NCI-H460 (cell line): Measurements from ENCODE around the gene UBE3A. TPM values are rescaled to one million over a fixed set of nuclear protein-coding genes. Genes with fewer than 3 reads are reported as not detected.

Experiments used
- DNase-seq: peaks from one replicate; pipeline ENCODE4 v3.0.0-alpha.2; 2016; ENCODE audit warnings: low read depth; ENCODE audit errors: extremely low read depth
- total RNA-seq: library from RNA; depleted of rRNA; stranded (reverse); fragments of >200 nt; shearing (Covaris generic); gene quantifications from 2 replicates; pipeline ENCODE4 v1.2.3, GENCODE V29; 2014

The UBE3A gene
- total RNA-seq, 1 experiment from 2014 or later, result 82.6 TPM

DNA sequence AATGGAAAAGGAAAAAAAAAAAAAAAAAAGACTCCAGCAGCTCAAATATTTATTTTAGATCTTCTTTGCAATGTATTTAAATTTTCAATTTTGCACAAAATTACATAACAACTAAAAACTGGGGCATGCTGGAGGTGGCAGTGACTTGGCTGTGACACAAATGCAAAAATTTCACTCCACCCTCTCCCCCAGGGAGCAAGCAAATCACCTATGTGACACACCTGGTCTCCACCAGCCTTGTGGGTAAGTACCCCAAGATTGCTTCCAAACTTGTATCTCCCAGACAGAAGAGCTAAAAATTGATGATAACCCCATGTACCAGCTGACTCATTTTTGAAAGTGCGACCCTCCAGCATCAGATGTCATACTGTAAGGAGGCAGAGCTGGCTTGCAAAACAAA is 32.0 kb downstream of the UBE3A start:
- no peak for DNase-seq

DNA sequence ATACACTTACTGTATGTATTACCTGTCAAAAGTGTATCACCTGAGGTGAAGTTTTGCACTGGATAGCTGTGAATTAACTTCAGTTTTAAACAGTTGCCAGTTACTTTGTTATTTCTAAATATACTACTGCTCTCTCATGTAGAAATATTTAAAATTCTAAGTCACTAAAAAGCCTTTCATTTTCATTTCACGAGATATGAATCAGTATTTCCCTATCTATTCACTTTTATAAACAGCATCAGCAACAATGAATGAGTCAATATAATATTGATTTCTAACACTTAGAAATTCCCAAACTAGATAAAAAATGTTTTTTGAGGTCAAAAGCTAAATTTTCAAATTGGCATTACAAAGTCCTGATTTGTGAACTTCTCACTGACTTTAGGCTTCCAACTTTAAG is 32.6 kb downstream of the UBE3A start:
- DNase-seq, result no peak

DNA sequence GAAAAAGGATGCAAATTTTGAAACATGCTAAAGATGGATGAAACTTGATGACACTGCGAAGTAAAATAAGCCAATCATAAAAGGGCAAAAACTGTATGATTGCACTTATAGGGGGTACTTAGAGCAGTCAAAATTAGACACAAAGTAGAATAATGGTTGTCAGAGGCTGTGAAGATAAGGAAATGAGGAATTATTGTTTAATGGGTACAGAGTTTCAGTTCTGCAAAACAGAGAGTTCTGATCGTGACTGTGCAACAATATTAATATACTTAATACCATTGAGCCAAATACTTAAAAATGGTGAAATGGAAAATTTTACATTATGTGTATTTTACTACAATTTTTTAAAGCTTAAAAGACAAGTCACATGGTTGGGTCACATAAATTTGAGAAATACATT is 35.1 kb downstream of the UBE3A start:
- no peak for DNase-seq

DNA sequence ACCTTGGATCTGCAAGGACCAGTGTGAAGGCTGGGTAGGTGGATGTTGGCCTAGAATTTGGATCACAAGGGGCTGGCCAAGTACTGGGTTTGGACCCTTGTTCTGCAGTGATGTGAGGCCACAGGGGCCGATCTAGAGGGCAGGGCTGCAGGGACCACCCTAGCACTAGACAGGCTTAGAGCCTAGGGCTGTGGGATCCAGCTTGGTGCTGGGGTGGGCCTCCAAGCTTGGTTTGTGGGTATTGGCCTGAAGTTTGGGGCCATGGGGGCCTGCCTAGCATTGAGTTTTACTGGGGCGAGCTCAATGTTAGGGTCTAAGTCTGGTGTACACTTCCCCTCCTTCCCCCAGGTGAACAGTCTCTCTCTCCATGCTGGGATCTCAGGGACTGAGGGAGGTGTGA is 36.5 kb downstream of the UBE3A start:
- DNase-seq, result no peak

DNA sequence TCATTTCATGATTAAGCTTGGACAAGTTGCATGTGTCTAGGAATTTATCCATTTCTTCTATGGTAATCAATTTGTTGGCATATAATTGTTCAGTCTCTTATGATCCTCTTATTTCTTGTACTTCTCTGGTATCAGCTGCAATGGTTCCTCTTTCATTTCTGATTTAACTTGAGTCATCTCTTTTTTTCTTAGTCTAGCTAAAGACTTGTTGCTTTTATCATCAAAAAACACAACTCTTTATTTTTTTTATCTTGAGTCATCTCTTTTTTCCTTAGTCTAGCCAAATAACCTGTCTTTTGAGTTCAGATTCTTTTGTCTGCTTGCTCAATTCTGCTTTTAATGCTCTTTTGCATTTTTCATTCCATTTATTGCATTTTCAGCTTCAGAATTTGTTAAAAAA is 37.3 kb downstream of the UBE3A start:
- DNase-seq, result no peak

DNA sequence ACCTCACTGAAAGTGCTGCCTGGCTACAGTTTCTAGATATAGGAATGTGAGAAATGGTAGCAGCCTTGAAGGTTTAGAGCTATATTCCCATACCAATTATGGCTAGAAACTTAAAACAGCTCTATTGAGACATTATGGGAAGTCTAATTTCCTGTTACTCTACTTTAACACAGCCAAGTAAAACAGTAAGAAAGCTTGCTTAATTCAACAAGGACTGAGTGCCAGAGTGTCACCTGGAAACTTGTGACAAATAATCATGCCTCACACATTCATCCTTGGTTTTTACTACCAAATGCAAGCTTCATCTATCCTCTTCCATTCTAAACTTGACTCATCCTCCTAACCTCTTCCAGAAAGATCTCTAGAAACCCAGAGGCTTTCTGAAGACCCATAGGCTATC is 41.7 kb downstream of the UBE3A start:
- no peak for DNase-seq

DNA sequence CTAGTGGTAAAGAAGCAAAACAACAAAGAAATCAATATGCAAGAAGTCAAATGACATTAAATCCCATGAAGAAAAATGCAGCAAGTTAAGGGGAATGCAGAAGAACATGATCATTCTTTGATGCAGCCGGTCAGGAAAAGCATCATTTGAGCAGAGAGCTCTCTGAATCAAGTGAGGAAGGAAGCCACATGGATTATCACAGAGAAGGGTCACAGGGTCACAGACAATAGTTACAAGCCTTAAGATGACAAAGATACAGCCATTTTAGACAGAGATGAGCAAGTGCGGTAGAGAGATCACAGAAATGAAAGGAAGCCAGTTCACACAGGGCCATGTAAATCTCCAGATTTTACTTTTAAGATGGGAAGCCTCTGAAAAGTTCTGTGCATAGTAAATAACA is 43.9 kb downstream of the UBE3A start:
- no peak for DNase-seq

DNA sequence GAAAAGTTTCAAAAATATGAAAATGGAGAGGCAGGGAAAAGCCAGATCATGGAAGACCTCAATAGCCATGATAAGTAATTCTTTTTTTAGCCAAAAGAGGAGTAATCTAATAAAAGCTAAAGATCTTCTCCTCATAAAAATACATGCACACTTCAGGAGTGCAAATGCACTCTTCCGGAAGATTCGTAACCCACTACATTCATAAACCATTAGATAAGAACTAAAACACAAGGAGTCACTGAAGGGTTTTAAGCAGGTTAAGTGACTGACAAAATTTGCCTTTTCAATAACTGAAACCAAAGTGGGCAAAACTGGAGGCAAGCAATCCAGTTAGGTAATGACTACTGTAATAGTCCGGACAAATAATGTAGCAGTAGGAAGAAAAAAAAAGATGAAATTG is 46.0 kb downstream of the UBE3A start:
- no peak for DNase-seq

DNA sequence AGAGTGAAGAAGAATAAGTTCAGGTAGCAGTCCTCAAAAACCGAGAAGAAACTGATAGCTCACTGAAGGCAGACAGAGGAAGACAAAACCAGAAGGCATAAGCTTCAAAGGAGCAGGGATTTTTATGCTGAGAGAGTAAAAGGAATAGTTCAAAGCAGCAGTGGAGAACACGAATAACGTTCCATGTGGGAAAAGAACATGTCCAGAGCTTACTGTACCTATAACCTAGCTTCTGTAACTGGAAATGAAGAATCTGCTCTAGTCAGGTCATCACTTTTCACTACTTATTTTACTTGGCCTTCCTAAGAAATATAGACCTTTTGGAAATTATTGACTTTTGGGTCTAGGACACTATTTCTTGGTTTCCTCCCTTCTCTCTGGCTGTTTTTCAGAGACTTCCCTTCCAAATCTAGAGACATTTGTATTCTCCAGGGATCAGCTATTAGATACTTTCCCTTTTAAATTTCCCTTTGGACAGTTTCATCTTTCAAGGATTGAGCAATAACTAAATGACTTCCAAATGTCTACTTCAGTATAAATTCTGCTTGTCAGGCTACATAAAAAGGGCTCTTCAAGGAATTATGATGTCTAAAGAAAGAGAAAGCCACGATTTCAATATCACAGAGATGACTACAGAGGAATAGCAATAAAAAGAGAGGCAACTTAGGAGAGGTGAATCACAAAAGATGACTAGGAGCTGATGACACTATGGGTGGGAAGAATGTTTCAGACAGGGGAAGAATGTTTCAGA is 46.7 kb downstream of the UBE3A start:
- DNase-seq, result no peak

DNA sequence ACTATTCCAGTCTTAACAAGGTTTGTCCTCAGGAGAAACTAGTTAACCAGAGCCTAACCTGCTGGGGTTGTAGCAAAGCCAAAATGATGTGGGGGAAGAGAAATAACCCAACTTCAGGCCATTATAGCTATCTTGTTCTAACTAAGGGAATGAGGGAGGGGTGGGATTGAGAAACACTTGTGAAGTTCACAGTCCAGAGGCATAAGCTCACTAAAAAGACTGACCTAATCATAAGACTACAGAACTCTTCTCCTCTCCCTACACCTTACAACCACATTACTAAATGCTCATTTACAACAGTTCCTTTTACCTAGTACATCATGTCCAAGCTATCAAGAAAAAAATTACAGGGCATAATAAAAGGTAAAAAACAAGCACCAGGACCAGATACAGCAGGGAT is 52.8 kb downstream of the UBE3A start:
- DNase-seq, result no peak

DNA sequence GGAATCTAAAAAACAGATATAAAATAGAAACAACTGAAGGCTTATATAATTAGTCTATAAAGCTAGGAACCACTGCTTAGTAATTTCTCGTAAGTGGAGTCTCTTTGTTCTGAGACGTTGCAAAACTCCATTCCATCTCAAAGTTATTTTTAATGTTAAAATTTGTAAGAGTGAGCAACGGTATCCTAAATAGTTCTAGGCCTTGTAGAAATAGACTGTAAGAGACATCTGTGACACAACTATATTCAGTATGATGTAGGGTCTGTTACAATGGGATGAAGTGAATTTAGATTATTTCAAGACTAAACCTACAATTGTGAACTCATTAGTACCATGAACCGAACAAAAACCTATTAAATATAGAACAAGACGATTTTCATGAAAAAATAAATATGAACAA is 57.2 kb downstream of the UBE3A start:
- DNase-seq, result no peak

DNA sequence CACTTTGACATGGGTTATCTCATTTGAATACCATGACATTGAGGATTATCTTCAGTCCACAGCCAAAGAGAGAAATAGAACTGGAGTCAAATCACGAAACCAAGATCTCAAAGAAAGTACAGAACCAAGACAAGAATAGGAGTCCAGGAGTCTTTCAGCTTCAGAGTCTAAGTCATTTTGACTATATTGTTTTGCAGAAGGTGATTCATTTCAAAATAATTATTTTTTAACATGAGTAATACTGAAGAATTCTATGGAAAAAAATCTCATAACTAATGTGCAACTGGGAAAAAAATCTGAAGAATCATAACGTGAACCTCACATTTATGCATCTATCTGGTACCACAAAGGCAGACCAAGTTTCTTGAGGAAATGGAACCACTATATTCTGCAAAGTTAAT is 60.3 kb downstream of the UBE3A start:
- DNase-seq, result no peak

DNA sequence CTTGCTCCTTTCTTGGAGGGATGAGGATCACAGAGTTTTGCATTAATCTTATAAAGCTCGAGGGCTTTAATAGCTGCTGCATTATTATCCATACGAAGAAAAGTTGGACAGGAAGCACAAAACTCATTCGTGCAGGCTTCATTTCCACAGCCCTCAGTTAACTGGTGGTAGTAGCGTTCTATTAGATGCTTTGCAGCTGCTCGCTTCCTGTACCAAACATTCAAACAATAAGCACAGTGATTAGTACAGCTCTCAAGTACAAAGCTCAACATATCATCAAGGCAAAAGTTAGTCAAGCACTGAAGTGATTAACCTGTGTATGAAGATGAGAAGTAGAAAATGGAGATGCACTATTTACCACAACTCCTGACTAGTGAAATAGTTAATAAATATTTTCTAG is 63.3 kb downstream of the UBE3A start:
- no peak for DNase-seq

DNA sequence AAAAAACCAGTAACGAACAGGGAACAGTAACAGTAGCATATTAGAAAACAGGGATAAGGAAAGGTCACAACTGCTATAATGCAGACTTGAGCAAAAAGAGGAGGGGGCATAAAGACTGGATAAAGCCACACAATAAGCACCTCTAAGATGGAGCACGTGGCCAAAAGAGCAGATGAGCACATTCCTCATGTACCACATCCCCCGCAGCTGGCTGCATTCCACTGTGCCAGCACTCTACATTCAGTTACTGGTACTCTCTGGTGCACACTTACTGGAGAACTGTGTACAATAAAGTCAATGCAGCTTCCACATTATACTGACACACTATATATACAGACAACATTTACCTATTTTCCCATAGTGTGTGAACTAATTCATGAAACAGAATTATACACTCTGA is 64.7 kb downstream of the UBE3A start:
- DNase-seq, result no peak

DNA sequence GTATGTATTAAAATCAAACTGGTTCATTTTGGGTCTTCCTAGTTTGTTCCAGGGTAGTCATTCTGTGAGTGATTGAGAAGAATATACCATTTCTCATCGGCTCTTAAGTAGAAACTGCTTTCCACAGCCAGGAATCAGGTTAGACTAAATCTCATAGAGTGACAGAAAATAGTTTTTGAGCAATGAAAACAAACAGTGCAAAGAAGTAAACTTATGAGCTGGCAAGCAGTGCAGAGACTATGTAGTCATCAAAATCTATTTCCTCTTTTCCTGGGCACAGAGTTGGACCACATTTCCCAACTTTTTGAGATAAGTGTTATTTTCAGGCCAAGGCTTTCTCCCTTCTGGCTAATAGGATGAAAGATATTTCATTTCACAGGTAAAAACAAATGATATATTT is 66.5 kb downstream of the UBE3A start:
- DNase-seq, result no peak

DNA sequence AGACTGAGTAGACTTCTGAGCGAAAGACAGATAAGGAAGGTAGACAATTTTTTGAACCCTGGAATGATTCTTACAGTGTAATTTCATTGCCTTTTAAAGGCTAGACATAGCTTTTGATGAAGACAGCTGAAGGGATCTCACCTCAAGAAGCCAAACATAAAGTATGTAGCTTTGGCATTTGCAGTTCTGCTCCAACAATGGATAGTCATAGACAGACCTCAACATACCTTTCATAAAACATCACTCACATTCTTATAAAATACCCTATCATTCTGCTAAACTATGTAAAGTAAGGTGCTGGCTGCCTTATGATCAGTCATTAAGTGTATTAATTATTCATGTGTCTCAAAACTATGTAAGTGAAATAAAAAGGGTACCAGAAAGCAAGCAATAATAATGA is 70.0 kb downstream of the UBE3A start:
- no peak for DNase-seq

DNA sequence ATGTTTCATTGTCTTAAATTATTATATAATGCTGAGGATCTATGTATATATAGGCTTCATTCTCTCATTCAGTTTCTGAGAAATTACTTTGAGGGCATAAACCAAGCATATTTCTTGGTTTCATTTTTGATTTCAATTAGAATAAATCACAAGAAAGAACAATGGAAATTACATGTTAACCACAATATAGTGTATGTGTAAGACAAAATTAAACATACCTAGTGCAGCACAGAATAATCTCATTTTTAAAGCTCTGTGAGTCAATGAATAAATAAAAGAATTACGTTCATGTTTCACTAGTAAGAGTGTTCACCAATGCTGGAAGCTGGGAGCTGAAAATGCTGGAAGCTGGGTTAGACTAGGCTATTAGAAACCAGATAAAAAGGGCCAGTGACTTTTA is 72.8 kb downstream of the UBE3A start:
- DNase-seq, result no peak

DNA sequence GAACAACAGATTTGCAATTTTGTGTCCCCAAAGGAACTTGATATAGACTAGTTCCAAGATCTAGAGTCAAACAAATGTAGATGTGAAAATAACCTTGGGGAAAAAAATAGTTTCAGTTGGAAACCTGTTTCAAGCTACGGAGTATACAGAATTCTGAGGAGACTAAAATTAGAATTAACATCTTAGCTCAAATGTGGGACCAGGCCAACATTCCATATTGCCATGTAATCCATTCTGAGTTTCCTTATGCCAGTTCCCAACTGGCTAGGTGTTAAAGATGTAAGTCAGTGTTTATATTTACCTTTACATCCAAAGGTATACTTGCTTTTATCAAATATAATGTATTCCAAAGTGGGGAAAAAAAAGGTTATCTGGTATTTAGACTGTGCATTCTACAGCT is 76.3 kb downstream of the UBE3A start:
- DNase-seq, result no peak

DNA sequence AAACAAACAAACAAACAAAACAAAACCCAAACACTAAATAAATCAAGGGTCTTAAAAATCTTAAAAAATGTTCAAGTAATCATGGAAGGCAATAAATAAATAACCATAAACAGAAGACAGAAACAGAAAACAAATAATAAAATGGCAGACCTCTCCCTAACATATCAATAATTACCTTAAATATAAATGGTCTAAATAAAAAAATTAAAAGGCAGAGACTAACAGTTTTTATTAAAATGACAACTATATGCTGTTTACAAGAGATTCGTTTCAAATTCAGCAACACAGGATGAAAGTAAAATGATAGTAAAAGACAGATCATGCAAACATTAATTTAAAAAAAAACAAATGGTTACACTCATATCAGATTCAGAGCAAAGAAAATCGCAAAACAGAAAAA is 91.1 kb downstream of the UBE3A start:
- DNase-seq, result no peak

DNA sequence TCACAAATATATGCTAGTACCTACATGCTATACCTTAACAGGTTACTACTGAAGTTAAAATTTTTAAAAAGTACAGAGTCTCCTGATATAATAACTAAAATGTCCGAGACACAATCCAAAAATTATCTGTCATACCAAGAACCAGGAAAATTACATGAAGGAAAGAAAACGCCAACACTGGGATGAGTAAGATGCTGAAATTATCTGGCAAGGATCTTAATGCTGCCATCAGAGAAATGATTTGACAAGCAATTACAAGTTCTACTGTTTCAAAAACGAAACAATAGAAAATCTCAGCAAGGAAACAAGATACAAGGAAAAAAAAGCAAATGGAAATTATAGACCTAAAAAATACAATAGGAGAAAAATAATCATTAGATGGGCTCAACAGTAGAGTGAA is 92.5 kb downstream of the UBE3A start:
- DNase-seq, result no peak

DNA sequence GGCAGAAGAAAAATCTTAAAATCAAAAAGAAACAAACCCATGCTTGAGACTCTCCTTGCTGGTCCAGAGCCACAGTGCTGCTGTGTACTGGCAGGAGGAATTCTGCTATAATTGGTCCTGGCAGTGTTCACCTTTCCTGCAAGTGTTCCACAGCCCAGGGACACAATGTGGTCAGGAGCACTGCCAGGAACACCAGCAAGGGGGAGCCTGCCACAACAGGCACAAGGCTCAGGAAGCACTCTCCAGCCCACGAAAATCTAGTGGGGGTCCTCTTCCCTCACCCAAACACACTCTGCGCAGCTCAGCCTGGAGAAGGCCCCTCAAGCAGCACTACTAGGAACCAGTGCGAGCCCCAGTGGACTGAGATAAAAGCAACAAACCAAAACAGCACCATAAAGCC is 92.9 kb downstream of the UBE3A start:
- no peak for DNase-seq

DNA sequence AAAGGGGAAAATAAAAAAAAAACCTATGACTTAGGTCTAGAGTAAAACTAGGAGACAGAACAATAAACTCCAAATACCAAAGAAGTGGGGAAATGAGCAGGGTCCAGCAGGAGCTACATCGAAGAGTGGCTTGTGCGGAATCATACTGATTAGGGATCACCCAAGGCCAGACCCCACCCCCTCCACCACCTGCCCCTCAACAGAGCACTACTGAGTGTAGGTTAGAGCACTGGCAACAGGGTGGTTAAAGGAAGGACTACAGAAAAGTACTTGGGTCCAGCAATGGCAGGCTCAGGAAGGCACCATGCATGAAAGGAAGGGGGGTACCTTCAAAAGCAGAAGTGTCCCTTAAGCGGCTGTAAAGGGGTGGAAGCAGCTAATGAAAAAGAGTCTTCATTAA is 96.2 kb downstream of the UBE3A start:
- no peak for DNase-seq

DNA sequence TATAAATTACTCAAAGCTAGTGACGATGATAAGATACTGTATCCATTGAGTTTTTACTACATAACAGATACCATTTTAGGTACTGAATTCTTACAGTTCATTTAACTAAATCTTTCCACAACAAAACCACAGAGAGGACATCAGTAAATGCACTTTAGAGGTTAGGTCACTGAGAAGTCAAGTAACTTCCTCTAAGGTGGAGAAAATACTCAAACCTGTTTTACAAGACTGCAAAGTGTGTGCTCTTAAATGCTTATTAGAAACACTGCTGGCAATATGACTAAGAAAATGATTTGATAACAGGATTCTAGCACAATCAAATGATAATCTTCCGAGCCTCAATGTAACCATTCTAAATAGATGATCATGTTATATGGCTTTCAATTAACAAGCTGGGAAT is 99.4 kb downstream of the UBE3A start:
- DNase-seq, result no peak
